Measurements from ENCODE around the gene AKAP6. TPM values are rescaled to one million over a fixed set of nuclear protein-coding genes. Genes with fewer than 3 reads are reported as not detected.

The AKAP6 gene
- total RNA-seq, 1 experiment from 2014 or later = 2.8 TPM

- TF ChIP-seq CTCF (IDR thresholded peaks at IDR 0.05; ENCODE audit: unreplicated experiment) = no peak
- Mint-ChIP-seq H3K4me3 (ENCODE audit: low read depth, unreplicated experiment) (no peak overlapping the region), H3K27me3 (ENCODE audit: unreplicated experiment) (peaks cover 23% of the 10 kb centered on the region), H3K27ac (ENCODE audit: unreplicated experiment) (no peak overlapping the region), H3K9me3 (ENCODE audit: low read depth, unreplicated experiment) (no peaks in the 10 kb centered on the region), H3K36me3 (ENCODE audit: insufficient read depth, unreplicated experiment) (no peaks in the 10 kb centered on the region), H3K4me1 (ENCODE audit: low read depth, unreplicated experiment) (no peaks in the 10 kb centered on the region)
- no peak for DNase-seq
- BruUV-seq (replicated peaks) = no TSS peak
- CTCF ChIA-PET = no interaction called here
- intact Hi-C loops (cut with micrococcal nuclease; ENCODE audit: unreplicated experiment) = no loop called here
Observed at GRCh38 chr14:32827514-32827913, 498.4 kb downstream of the AKAP6 start.

- intact Hi-C loops (cut with micrococcal nuclease; ENCODE audit: unreplicated experiment) = no loop called here
- Mint-ChIP-seq H3K4me3 (ENCODE audit: low read depth, unreplicated experiment) (no peak overlapping the region), H3K4me1 (ENCODE audit: low read depth, unreplicated experiment) (no peaks in the 10 kb centered on the region), H3K36me3 (ENCODE audit: insufficient read depth, unreplicated experiment) (no peaks in the 10 kb centered on the region), H3K27ac (ENCODE audit: unreplicated experiment) (no peak overlapping the region), H3K9me3 (ENCODE audit: low read depth, unreplicated experiment) (no peaks in the 10 kb centered on the region), H3K27me3 (ENCODE audit: unreplicated experiment) (peaks cover 8% of the 10 kb centered on the region)
- CTCF ChIA-PET = no interaction called here
- no peak for DNase-seq
- no peak for TF ChIP-seq CTCF (IDR thresholded peaks at IDR 0.05; ENCODE audit: unreplicated experiment)
- BruUV-seq (replicated peaks) = no TSS peak
Observed at GRCh38 chr14:32835924-32836323, 506.8 kb downstream of the AKAP6 start.

GRCh38 chr14:32841698-32842097, 512.6 kb downstream of the AKAP6 start:
- intact Hi-C loops (cut with micrococcal nuclease; ENCODE audit: unreplicated experiment) = no loop called here
- BruUV-seq (replicated peaks) = no TSS peak
- peaks cover 9% of the 10 kb centered on the region for H3K27me3 Mint-ChIP-seq (ENCODE audit: unreplicated experiment)

GRCh38 chr14:32846821-32847365, 517.8 kb downstream of the AKAP6 start:
- no TSS peak for BruUV-seq (replicated peaks)
- CTCF ChIA-PET = no interaction called here
- Mint-ChIP-seq H3K9me3 (ENCODE audit: low read depth, unreplicated experiment) (no peaks in the 10 kb centered on the region), H3K27me3 (ENCODE audit: unreplicated experiment) (no peaks in the 10 kb centered on the region), H3K4me1 (ENCODE audit: low read depth, unreplicated experiment) (no peaks in the 10 kb centered on the region), H3K4me3 (ENCODE audit: low read depth, unreplicated experiment) (no peak overlapping the region), H3K27ac (ENCODE audit: unreplicated experiment) (no peak overlapping the region), H3K36me3 (ENCODE audit: insufficient read depth, unreplicated experiment) (no peaks in the 10 kb centered on the region)
- DNase-seq = no peak
- no peak for TF ChIP-seq CTCF (IDR thresholded peaks at IDR 0.05; ENCODE audit: unreplicated experiment)
- intact Hi-C loops (cut with micrococcal nuclease; ENCODE audit: unreplicated experiment) = no loop called here

More at GRCh38 chr14:32841698-32842097, 512.6 kb downstream of the AKAP6 start:
- Mint-ChIP-seq H3K27ac (ENCODE audit: unreplicated experiment) (no peak overlapping the region), H3K36me3 (ENCODE audit: insufficient read depth, unreplicated experiment) (no peaks in the 10 kb centered on the region), H3K9me3 (ENCODE audit: low read depth, unreplicated experiment) (no peaks in the 10 kb centered on the region), H3K4me3 (ENCODE audit: low read depth, unreplicated experiment) (no peak overlapping the region), H3K4me1 (ENCODE audit: low read depth, unreplicated experiment) (no peaks in the 10 kb centered on the region)
- TF ChIP-seq CTCF (IDR thresholded peaks at IDR 0.05; ENCODE audit: unreplicated experiment) = no peak
- CTCF ChIA-PET = no interaction called here
- DNase-seq = no peak
